OCI-LY3 (cell line): ENCODE data around the gene GPR156.

Experiments used
- H2AFZ ChIP-seq: fragments of 200-600, 300-600 bp; shearing (Covaris generic); 2 replicates; pipeline ENCODE4 v1.6.0; 2014; ENCODE audit warnings: antibody characterized with exemption, low read depth, low read length
- H3K27ac ChIP-seq: fragments of 200-600, 300-600 bp; sonication (generic); 2 replicates; pipeline ENCODE4 v1.5.1; 2014; ENCODE audit warnings: mild to moderate bottlenecking, low read length, moderate library complexity, mixed read lengths
- H3K27me3 ChIP-seq: fragments of 200-600, 300-600 bp; sonication (generic); 2 replicates; pipeline ENCODE4 v1.6.1; 2014; ENCODE audit warnings: low read depth, low read length, mixed read lengths
- H3K36me3 ChIP-seq: fragments of 200-600, 300-600 bp; sonication (generic); replicated peaks from 2 replicates; pipeline ENCODE3; 2014; ENCODE audit warnings: low read depth, low read length, mixed read lengths
- H3K4me1 ChIP-seq: fragments of 300-600, 200-600 bp; sonication (generic); 2 replicates; pipeline ENCODE4 v1.6.1; 2014; ENCODE audit warnings: low read length, mixed read lengths
- H3K4me2 ChIP-seq: fragments of 200-600, 300-600 bp; sonication (generic); 2 replicates; pipeline ENCODE4 v1.6.1; 2014; ENCODE audit warnings: low read length, mixed read lengths
- H3K4me3 ChIP-seq: fragments of 300-600, 200-600 bp; sonication (generic); 2 replicates; pipeline ENCODE4 v1.5.1; 2014; ENCODE audit warnings: antibody characterized with exemption, mild to moderate bottlenecking, low read length, moderate library complexity
- H3K79me2 ChIP-seq: fragments of 300-600, 200-600 bp; shearing (Covaris generic); 2 replicates; pipeline ENCODE4 v1.6.1; 2014; ENCODE audit warnings: mild to moderate bottlenecking, low read length, mixed read lengths
- H3K9ac ChIP-seq: fragments of 300-600, 200-600 bp; shearing (Covaris generic); 2 replicates; pipeline ENCODE4 v1.6.0; 2014; ENCODE audit warnings: mild to moderate bottlenecking, low read length, moderate library complexity
- H3K9me3 ChIP-seq: fragments of 200-600, 300-600 bp; shearing (Covaris generic); 2 replicates; pipeline ENCODE4 v1.6.1; 2014; ENCODE audit warnings: low read length, mixed read lengths; ENCODE audit not compliant: insufficient read depth
- H4K20me1 ChIP-seq: fragments of 200-600, 300-600 bp; sonication (generic); 2 replicates; pipeline ENCODE4 v1.6.1; 2016; ENCODE audit warnings: low read length, mixed read lengths; ENCODE audit not compliant: insufficient read depth
- EZH2phosphoT487 ChIP-seq: fragments of 200-600 bp; shearing (Covaris generic); IDR thresholded peaks from 2 replicates; pipeline ENCODE4 v1.6.1; 2018; ENCODE audit warnings: antibody characterized with exemption, mixed run types, low read depth
- TF ChIP-seq, protein P1 (sequence below): fragments of 200-600, 300-600 bp; sonication (generic); IDR thresholded peaks from 2 replicates; pipeline ENCODE4 v1.5.1; 2014; ENCODE audit warnings: antibody characterized with exemption, low read length, low read depth

The GPR156 gene

DNA sequence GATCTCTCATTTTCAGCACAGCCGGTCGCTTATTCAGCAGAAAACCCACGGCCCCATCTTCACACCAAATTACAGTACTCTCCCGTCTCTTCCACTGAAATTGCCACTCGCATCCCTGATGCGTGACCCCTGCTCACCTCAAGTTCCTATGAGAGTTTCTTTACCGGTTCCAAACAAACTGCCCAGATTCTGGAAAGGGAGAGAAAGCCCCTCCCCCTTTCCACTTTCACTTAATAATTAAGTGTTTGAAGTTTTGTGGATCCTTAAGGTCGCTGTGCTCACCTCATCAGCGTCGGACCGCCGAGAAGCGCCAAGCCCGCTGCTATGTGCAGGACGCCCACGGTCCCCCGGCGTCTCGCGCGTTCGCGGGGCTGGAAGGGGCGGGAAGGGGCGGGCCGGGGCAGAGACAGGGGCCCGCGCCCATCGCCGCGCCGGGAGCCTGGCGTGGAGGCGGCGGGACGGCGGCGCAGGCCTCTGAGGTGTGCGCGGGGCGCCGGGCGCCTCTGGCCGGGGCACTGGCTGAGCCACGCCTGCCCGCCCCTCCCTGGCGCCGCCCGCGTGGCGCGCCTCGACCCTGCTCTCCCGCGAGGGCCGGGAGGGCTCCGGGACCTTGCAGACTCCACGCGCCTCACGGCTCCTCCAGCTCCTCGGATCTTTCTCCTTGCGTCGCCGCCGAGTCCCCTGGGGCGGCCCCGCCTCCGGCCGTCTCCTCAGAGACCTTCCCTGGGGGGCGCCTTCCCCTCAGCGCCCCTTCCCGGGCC is at the start of gene GPR156:
TSS of gene GPR156 (minus strand) at position 476 of the 761 bp plus-strand sequence. CDS start 41,124 bp downstream, outside the sequence.
- H3K27me3 ChIP-seq = no peaks in the 10 kb centered on the region
- no peak within 1 kb of the TSS for H3K9ac ChIP-seq
- no peak within 1 kb of the TSS for H3K4me3 ChIP-seq
- TF ChIP-seq, protein P1, sequence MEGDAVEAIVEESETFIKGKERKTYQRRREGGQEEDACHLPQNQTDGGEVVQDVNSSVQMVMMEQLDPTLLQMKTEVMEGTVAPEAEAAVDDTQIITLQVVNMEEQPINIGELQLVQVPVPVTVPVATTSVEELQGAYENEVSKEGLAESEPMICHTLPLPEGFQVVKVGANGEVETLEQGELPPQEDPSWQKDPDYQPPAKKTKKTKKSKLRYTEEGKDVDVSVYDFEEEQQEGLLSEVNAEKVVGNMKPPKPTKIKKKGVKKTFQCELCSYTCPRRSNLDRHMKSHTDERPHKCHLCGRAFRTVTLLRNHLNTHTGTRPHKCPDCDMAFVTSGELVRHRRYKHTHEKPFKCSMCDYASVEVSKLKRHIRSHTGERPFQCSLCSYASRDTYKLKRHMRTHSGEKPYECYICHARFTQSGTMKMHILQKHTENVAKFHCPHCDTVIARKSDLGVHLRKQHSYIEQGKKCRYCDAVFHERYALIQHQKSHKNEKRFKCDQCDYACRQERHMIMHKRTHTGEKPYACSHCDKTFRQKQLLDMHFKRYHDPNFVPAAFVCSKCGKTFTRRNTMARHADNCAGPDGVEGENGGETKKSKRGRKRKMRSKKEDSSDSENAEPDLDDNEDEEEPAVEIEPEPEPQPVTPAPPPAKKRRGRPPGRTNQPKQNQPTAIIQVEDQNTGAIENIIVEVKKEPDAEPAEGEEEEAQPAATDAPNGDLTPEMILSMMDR = no peak
- no peak for TF ChIP-seq EZH2phosphoT487
- no peaks in the 10 kb centered on the region for H4K20me1 ChIP-seq
- no peaks in the 10 kb centered on the region for H3K9me3 ChIP-seq
- H3K27ac ChIP-seq = no peak within 1 kb of the TSS
- H3K79me2 ChIP-seq = no peaks in the 10 kb centered on the region
- peaks cover 9% of the 10 kb centered on the region for H3K4me1 ChIP-seq
- H3K4me2 ChIP-seq = no peak within 1 kb of the TSS
- H3K36me3 ChIP-seq = no peaks in the 10 kb centered on the region
- no peak within 1 kb of the TSS for H2AFZ ChIP-seq

DNA sequence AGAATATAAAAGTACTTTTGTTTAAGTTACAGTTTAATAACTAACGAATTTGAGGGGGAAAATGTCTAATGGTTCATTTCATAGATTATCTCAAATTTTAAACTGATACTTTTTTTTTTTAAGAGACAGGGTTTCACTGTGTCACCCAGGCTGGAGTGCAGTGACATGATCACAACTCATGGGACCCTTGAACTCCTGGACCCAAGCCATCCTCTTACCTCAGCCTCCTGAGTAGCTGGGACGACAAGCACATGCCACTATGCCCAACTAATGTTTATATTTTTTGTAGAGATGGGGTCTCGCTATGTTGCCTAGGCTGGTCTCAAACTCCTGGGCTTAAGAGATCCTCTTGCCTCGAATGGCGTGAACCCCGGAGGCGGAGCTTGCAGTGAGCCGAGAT is 47.6 kb upstream of the GPR156 start:
- no peak overlapping the region for H2AFZ ChIP-seq
- peaks cover 29% of the 10 kb centered on the region for H3K79me2 ChIP-seq
- no peaks in the 10 kb centered on the region for H3K9me3 ChIP-seq
- H3K4me3 ChIP-seq = no peak overlapping the region
- no peaks in the 10 kb centered on the region for H3K4me1 ChIP-seq
- no peaks in the 10 kb centered on the region for H3K27me3 ChIP-seq
- no peak overlapping the region for H3K9ac ChIP-seq
- H4K20me1 ChIP-seq = peaks cover 16% of the 10 kb centered on the region
- TF ChIP-seq EZH2phosphoT487 = no peak
- TF ChIP-seq, protein P1 = no peak
- H3K4me2 ChIP-seq = no peak overlapping the region
- peaks cover 42% of the 10 kb centered on the region for H3K36me3 ChIP-seq
- H3K27ac ChIP-seq = no peak overlapping the region

DNA sequence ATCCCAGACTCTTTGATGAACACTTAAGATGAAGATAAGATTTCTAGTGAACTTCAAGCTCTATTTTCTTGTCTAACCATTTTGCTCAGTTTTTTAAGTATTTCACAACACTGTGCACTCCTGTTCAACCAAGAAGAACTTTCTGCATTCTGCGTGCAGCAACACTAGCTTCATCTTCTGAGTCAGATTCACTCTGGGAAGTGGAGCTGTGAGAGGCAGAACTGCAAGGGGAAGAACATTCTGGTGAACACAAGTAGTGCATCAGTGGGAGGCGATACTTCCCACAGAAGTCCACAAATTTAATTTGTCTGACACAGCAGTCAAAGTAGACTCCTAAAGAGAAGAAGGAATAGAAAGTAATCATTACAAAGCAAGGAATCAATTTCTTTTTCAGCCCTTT is 46.1 kb upstream of the GPR156 start:
- Histone ChIP-seq H3K27me3 (no peaks in the 10 kb centered on the region), H3K27ac (no peak overlapping the region), H3K9me3 (no peaks in the 10 kb centered on the region), H3K9ac (no peak overlapping the region), H3K36me3 (peaks cover 42% of the 10 kb centered on the region), H3K4me3 (no peak overlapping the region), H3K79me2 (peaks cover 14% of the 10 kb centered on the region), H3K4me2 (no peak overlapping the region), H4K20me1 (peaks cover 4% of the 10 kb centered on the region), H3K4me1 (no peaks in the 10 kb centered on the region), H2AFZ (no peak overlapping the region)
- no peak for TF ChIP-seq EZH2phosphoT487
- TF ChIP-seq, protein P1 = no peak

DNA sequence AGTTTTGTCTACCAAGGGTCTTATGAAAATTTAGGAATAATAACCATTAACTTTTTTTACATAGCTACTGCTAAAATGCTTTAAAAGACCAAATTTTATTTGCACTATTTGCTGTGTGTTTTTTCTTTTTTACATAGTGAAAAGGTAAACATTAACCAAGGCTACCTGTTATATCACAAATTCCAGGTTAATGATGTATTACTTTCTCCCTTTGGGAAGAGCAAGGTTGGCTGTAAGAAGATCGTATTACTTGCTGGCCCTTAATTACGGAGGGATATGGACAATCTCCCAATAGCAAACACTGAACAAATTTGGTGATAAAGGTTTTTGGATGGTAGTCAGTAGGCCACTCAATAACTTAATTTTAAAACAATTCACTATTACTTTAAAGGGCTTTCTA is 41.8 kb upstream of the GPR156 start:
- Histone ChIP-seq H2AFZ (no peak overlapping the region), H3K9me3 (no peaks in the 10 kb centered on the region), H3K79me2 (no peaks in the 10 kb centered on the region; the same call in 1 of the 2 replicates), H3K27me3 (no peaks in the 10 kb centered on the region), H3K4me1 (no peaks in the 10 kb centered on the region), H3K9ac (no peak overlapping the region), H3K4me3 (no peak overlapping the region), H3K36me3 (peaks cover 37% of the 10 kb centered on the region), H3K27ac (no peak overlapping the region), H3K4me2 (no peak overlapping the region), H4K20me1 (no peaks in the 10 kb centered on the region; the same call in 1 of the 2 replicates)
- no peak for TF ChIP-seq EZH2phosphoT487
- TF ChIP-seq, protein P1 = no peak
